BJ (cell line): ENCODE measurements around the gene TMEM170A. TPM values are rescaled to one million over a fixed set of nuclear protein-coding genes. Genes with fewer than 3 reads are reported as not detected.

Experiments used
- CTCF ChIA-PET: fragments of 350-600 bp; formaldehyde crosslinking; extraction: SDS; loops from one replicate; lab custom pipeline; 2021; ENCODE audit warnings: antibody characterized with exemption, inconsistent platforms; lab: Yijun Ruan, JAX
- POLR2A ChIA-PET: fragments of 300-600 bp; sonication (Branson Sonifier 250); formaldehyde crosslinking; extraction: SDS; loops from one replicate; lab custom pipeline; 2021; ENCODE audit warnings: antibody characterized with exemption; lab: Charles Lee
- DNase-seq: peaks from one replicate; pipeline ENCODE4 v3.0.0-alpha.2; 2011; ENCODE audit warnings: low read depth
- H3K27me3 ChIP-seq: 2 replicates; pipeline ENCODE4 v1.6.0; 2011; ENCODE audit warnings: low read length; ENCODE audit not compliant: control insufficient read depth, insufficient read depth
- H3K36me3 ChIP-seq: 2 replicates; pipeline ENCODE4 v1.5.1; 2011; ENCODE audit warnings: low read length; ENCODE audit not compliant: control insufficient read depth, insufficient read depth
- H3K4me3 ChIP-seq: 2 replicates; pipeline ENCODE4 v1.5.1; 2011; ENCODE audit warnings: low read depth, mild to moderate bottlenecking, control low read depth, low read length
- polyA plus RNA-seq: library from polyadenylated mRNA; depleted of rRNA; stranded (reverse); fragments of >200 nt; gene quantifications from 2 replicates; pipeline ENCODE4 v1.2.3, GENCODE V29; 2011
- TF ChIP-seq, protein P1 (sequence below): IDR thresholded peaks from 2 replicates; pipeline ENCODE4 v1.5.1; 2011; ENCODE audit warnings: low read depth, mild to moderate bottlenecking, control low read depth, inconsistent platforms, low read length, moderate library complexity; ENCODE audit not compliant: insufficient read depth

The TMEM170A gene
- polyA plus RNA-seq, 1 experiment = 5.2 TPM

GRCh38 chr16:75421820-75422126, 42.7 kb downstream of the TMEM170A start:
- CTCF ChIA-PET = no interaction called here
- POLR2A ChIA-PET = interaction anchor here (0.5 kb wide), 1 partner anchor 11 kb away, joined by 6 read pairs; no protein-coding TSS in a partner anchor
- no peak overlapping the region for H3K4me3 ChIP-seq

GRCh38 chr16:75420987-75421819, 43.3 kb downstream of the TMEM170A start:
- CTCF ChIA-PET = interaction anchor here (1.3 kb wide), 1 partner anchor 15 kb away, joined by 4 read pairs; no protein-coding TSS in a partner anchor
- TF ChIP-seq, protein P1, sequence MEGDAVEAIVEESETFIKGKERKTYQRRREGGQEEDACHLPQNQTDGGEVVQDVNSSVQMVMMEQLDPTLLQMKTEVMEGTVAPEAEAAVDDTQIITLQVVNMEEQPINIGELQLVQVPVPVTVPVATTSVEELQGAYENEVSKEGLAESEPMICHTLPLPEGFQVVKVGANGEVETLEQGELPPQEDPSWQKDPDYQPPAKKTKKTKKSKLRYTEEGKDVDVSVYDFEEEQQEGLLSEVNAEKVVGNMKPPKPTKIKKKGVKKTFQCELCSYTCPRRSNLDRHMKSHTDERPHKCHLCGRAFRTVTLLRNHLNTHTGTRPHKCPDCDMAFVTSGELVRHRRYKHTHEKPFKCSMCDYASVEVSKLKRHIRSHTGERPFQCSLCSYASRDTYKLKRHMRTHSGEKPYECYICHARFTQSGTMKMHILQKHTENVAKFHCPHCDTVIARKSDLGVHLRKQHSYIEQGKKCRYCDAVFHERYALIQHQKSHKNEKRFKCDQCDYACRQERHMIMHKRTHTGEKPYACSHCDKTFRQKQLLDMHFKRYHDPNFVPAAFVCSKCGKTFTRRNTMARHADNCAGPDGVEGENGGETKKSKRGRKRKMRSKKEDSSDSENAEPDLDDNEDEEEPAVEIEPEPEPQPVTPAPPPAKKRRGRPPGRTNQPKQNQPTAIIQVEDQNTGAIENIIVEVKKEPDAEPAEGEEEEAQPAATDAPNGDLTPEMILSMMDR = no peak
- H3K4me3 ChIP-seq = no peak overlapping the region
- POLR2A ChIA-PET = interaction anchor here (0.7 kb wide), 1 partner anchor 223 kb away, joined by 3 read pairs; no protein-coding TSS in a partner anchor
- no peaks in the 10 kb centered on the region for H3K27me3 ChIP-seq
- DNase-seq = no peak
- H3K36me3 ChIP-seq = no peaks in the 10 kb centered on the region

More at GRCh38 chr16:75421820-75422126, 42.7 kb downstream of the TMEM170A start:
- no peak for DNase-seq
- Histone ChIP-seq H3K27me3 (no peaks in the 10 kb centered on the region), H3K36me3 (no peaks in the 10 kb centered on the region)
- TF ChIP-seq, protein P1 = no peak

DNA sequence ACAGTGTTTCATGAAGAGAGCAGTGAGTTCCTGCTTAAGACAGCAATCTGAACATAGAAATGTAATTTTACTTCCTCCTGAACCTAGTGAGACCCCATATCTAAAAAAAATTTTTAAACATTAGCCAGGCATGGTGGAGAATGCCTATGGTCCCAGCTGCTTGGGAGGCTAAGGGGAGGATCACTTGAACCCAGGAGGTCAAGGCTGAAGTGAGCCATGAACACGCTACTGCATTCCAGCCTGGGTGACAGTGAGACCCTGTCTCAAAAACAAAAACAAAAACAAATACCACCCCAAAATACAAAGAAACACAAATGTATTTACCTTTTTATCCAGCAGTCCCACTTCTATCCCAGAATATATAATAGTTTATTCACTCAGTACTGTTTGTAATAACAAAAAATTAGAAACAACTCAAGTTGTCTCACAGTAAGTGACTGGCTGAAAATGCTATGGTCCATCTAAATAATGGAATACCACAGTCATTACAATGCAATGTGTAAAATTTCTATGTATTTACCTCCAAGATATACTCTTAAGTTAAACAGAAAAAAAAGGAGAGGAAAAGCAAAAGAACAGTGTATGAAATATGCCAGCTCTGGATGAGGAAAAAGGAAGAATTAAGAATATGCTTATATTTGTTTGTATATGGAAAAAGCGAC, 47.5 kb downstream of the TMEM170A start:
- TF ChIP-seq, protein P1 = no peak
- ChIA-PET POLR2A (no interaction called here), CTCF (interaction anchor here (0.9 kb wide), 1 partner anchor 100 kb away, joined by 3 read pairs; no protein-coding TSS in a partner anchor)
- DNase-seq = no peak
- 0 out of 2 replicates have a peak, but pooled peaks cover 2% of the 10 kb centered on the region for H3K36me3 ChIP-seq
- no peaks in the 10 kb centered on the region for H3K27me3 ChIP-seq
- no peak overlapping the region for H3K4me3 ChIP-seq

DNA sequence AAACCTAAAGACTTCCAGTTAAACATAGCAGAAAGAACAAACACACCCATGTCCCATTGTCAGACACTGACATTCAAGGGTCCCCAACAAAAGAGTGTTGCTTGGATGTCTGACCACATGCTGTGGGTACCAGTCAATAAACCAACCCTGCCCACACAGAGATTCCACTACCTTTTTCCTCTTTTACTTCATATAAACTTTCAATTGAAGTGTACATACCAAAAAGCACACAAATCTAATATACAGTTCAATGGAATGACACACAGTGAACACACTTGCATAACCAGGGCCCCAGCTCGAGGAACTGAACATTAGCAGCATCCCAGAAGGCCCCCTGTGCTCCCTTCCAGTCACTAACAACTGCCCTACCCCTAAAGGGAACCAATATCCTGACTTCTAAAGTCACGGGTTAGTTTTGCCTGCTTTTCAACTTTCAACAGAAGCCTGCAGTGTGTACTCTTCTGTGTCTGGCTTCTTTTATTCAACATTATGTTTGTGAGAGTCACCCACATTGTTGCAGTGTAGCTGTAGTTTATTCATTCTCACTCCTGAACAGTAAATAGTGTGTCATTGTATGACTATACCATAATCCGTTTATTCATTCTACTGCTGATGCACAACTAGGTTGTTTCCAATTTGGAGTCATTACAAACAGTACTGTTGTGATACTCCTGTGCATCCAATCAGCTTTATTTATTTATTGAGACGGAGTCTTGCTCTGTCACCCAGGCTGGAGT, 49.2 kb downstream of the TMEM170A start:
- Histone ChIP-seq H3K4me3 (no peak overlapping the region), H3K36me3 (0 out of 2 replicates have a peak, but pooled peaks cover 4% of the 10 kb centered on the region), H3K27me3 (no peaks in the 10 kb centered on the region)
- CTCF ChIA-PET = interaction anchor here (0.7 to 1.1 kb wide), 2 partner anchors 13 to 216 kb away, joined by 3 to 4 read pairs; no protein-coding TSS in a partner anchor
- DNase-seq = no peak
- POLR2A ChIA-PET = no interaction called here
- TF ChIP-seq, protein P1 = no peak
